Upper lobe of right lung (tissue), 1 donor: Measurements from ENCODE around the gene S100Z. TPM values are rescaled to one million over a fixed set of nuclear protein-coding genes. Genes with fewer than 3 reads are reported as not detected.
"Not testable (repeated sequence)": the region's sequence is repeated elsewhere in the genome, so short reads cannot be mapped to it uniquely, and the experiment has no call there.

Experiments used
- ATAC-seq: fragments of 200-7000 bp; cut with Tn5 transposase; one replicate; pipeline ENCODE4 v1.9.1; 2020; ENCODE audit warnings: mild to moderate bottlenecking, moderate library complexity
- DNase-seq: peaks from one replicate; pipeline ENCODE4 v3.0.0-alpha.2; 2020
- H3K27ac ChIP-seq: fragments of 200-600 bp; one replicate; pipeline ENCODE4 v1.8.0; 2022
- H3K27me3 ChIP-seq: fragments of 200-600 bp; one replicate; pipeline ENCODE4 v1.8.0; 2022; ENCODE audit warnings: mild to moderate bottlenecking
- H3K36me3 ChIP-seq: fragments of 200-600 bp; one replicate; pipeline ENCODE4 v1.8.0; 2022
- H3K4me1 ChIP-seq: fragments of 200-600 bp; one replicate; pipeline ENCODE4 v1.8.0; 2022
- H3K4me3 ChIP-seq: fragments of 200-600 bp; one replicate; pipeline ENCODE4 v1.8.0; 2022; ENCODE audit warnings: mild to moderate bottlenecking
- H3K9me3 ChIP-seq: fragments of 200-600 bp; one replicate; pipeline ENCODE4 v1.8.0; 2022
- intact Hi-C: fragments of 100-400 bp; cut with DNase I; formaldehyde crosslinking; loops from one replicate; pipeline ENCODE4 v1.11.0; 2022
- total RNA-seq: library from RNA; stranded (reverse); fragmentation: NEBNext Ultra II Directional; extraction: Animal tissue kit (Norgen Biotek cat#: 25700); gene quantifications from one replicate; pipeline ENCODE4 v1.2.1, GENCODE V29; 2021
- TF ChIP-seq, protein P1 (sequence below): fragments of 200-600 bp; IDR thresholded peaks from one replicate; pipeline ENCODE4 v1.8.0; 2022; ENCODE audit warnings: antibody characterized with exemption
- donor health status: DM: no; HTN: yes; CAD: no; lungs with severe emphysema.

S100Z gene
- total RNA-seq, 1 donor from 2014 or later = 0.52 TPM

DNA sequence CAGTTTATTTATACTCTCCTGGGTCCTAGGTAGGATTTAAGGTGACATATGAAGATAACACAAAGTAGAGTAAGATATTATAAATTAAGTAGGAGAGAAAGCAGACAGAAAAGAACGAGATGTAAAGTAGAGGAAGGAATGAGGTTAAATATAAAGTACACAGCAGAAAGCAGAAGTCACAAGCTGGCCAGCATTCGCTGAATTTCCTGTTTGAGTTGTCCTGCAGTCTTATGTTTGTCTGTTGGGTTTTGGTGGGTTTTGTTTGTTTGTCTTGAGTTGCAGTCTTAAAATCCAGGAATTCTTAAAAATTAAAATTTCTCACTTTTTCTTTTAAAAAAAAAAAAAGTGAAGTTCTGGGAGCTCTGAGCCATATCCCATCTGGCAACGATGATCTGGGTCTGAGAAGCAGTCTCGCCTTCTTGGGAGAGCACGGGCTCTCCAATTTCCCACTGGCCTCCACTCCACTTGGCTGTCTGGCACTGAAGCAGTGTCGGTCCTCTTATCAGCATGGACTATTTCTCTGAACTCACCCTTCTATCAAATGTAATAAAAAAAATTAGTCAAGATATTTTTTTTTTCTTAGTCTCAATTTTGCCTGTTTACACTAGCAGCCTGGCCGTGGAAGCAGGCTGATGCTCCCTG is 2.0 kb downstream of the S100Z start:
- TF ChIP-seq, protein P1, sequence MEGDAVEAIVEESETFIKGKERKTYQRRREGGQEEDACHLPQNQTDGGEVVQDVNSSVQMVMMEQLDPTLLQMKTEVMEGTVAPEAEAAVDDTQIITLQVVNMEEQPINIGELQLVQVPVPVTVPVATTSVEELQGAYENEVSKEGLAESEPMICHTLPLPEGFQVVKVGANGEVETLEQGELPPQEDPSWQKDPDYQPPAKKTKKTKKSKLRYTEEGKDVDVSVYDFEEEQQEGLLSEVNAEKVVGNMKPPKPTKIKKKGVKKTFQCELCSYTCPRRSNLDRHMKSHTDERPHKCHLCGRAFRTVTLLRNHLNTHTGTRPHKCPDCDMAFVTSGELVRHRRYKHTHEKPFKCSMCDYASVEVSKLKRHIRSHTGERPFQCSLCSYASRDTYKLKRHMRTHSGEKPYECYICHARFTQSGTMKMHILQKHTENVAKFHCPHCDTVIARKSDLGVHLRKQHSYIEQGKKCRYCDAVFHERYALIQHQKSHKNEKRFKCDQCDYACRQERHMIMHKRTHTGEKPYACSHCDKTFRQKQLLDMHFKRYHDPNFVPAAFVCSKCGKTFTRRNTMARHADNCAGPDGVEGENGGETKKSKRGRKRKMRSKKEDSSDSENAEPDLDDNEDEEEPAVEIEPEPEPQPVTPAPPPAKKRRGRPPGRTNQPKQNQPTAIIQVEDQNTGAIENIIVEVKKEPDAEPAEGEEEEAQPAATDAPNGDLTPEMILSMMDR = no peak
- DNase-seq (no peak), ATAC-seq (no peak)
- intact Hi-C loops = no loop called here
- no peak overlapping the region for H3K27ac ChIP-seq
- peaks cover 4% of the 10 kb centered on the region for H3K27me3 ChIP-seq
- no peak overlapping the region for H3K4me3 ChIP-seq
- H3K9me3 ChIP-seq = no peaks in the 10 kb centered on the region
- H3K36me3 ChIP-seq = no peaks in the 10 kb centered on the region
- no peaks in the 10 kb centered on the region for H3K4me1 ChIP-seq

DNA sequence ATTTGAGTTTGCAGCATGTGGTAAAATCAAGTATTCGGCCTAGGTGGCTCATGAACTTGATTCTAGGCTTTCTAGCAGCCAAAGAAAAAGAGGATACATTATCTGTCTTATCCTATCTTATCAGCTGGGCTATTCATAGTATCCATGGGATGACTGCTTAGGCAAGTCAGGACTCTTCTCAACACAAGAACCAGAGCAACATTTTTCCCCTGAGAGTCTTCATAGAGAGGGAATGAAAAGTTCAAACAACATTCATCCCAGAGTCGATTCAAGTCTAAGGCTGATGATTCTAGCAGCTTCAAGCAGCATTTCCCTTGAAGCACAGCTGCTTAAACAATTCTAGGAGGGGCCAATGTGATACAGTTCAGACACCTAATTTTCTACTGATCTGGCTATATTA is 3.0 kb downstream of the S100Z start:
- H3K27me3 ChIP-seq = peaks cover 4% of the 10 kb centered on the region
- no peak overlapping the region for H3K4me3 ChIP-seq
- ATAC-seq = no peak
- no peak overlapping the region for H3K27ac ChIP-seq
- no peak for DNase-seq
- H3K9me3 ChIP-seq = no peaks in the 10 kb centered on the region
- intact Hi-C loops = no loop called here
- H3K36me3 ChIP-seq = no peaks in the 10 kb centered on the region
- TF ChIP-seq, protein P1 = no peak
- no peaks in the 10 kb centered on the region for H3K4me1 ChIP-seq

DNA sequence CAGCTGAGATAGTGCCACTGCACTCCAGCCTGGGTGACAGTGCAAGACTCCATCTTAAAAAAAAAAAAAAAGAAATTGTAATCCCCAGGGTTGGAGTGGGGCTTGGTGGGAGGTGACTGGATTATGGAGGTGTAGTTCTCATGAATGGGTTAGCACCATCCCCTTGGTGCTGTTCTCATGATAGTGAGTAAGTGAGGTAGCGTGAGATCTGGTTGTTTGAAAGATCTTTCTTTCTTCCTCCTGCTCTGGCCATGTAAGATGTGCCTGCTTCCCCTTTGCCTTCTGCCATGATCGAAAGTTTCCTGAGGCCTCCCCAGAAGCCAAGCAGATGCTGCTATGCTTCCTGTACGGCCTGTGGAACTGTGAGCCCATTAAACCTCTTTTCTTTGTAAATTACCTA is 3.9 kb downstream of the S100Z start:
- H3K9me3 ChIP-seq, H3K27me3 ChIP-seq, DNase-seq, H3K36me3 ChIP-seq, H3K27ac ChIP-seq, intact Hi-C loops, ATAC-seq, H3K4me1 ChIP-seq, H3K4me3 ChIP-seq: not testable (repeated sequence)

DNA sequence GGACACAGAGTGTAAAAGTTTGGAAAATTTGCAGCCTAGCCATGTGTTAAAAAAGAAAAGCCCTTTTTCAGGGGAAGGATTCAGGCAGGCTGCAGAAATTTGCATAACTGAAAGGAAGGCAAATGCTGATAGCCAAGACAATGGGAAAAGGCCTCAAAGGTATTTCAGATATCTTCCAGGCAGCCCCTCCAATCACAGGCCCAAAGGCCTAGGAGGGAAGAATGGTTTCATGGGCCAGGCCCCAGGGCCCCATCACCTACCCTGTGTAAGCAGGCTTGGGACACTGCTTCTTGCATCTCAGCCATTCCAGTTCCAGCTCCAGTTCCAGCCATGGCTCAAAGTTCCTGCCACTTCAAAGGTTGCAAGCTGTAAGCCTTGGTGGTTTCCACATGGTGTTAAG is 4.8 kb downstream of the S100Z start:
- no peaks in the 10 kb centered on the region for H3K4me1 ChIP-seq
- H3K27me3 ChIP-seq = no peaks in the 10 kb centered on the region
- TF ChIP-seq, protein P1 = no peak
- ATAC-seq (no peak), DNase-seq (no peak)
- H3K9me3 ChIP-seq = no peaks in the 10 kb centered on the region
- no peak overlapping the region for H3K4me3 ChIP-seq
- intact Hi-C loops = no loop called here
- no peak overlapping the region for H3K27ac ChIP-seq
- no peaks in the 10 kb centered on the region for H3K36me3 ChIP-seq

DNA sequence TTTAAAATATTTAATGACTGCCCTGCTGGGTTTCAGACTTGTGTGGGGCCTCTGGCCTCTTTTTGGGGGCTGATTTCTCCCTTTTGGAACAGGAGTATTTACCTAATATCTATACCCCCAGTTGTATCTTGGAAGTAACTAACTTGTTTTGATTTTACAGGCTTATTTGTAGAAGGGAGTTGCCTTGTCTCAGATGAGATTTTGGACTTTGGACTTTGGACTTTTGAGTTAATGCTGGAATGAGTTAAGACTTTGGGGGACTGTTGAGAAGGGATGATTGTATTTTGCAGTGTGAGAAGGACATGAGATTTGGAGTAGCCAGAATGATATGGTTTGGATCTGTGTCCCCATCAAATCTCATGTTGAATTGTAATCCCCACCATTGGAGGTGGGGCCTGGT is 5.7 kb downstream of the S100Z start:
- peak overlapping the region; percentile 11 for H3K27ac ChIP-seq
- ATAC-seq, DNase-seq, intact Hi-C loops, H3K9me3 ChIP-seq, H3K4me1 ChIP-seq, H3K36me3 ChIP-seq, H3K4me3 ChIP-seq, H3K27me3 ChIP-seq: not testable (repeated sequence)

DNA sequence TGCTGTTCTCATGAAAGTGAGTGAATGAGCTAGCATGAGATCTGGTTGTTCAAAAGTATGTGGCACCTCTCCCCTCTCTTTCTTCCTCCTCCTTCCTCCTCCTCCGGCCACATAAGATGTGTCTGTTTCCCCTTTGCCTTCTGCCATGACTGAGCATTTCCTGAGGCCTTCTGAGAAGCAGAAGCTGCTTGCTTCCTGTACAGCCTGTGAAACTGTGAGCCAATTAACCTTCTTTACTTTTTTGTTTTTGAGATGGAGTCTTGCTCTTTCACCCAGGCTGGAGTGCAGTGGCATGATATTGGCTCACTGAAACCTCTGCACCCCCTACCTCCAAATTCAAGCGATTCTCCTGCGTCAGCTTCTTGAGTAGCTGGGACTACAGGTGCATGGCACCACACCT is 6.1 kb downstream of the S100Z start:
- ATAC-seq (peak; percentile 90), DNase-seq (no peak)
- H3K27me3 ChIP-seq = no peaks in the 10 kb centered on the region
- no peaks in the 10 kb centered on the region for H3K9me3 ChIP-seq
- H3K4me1 ChIP-seq = no peaks in the 10 kb centered on the region
- peak overlapping the region; percentile 71 for H3K27ac ChIP-seq
- no peak overlapping the region for H3K4me3 ChIP-seq
- intact Hi-C loops = no loop called here
- no peaks in the 10 kb centered on the region for H3K36me3 ChIP-seq
- TF ChIP-seq, protein P1 = no peak

DNA sequence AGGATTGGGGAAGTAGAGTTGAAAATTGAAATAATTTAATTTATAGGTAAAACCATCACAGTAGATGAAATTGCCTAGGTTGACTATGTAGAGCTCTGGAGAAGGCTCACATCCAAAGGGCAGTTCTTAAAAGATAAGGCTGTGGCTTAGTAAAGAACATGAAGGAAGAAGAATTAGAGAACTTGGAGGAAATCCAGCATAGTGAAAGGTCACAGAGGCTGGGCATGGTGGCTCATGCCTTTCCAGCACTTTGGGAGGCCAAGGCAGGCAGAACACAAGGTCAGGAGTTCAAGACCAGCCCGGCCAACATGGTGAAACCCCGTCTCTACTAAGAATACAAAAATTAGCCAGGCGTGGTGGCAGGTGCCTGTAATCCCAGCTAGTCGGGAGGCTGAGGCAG is 7.0 kb downstream of the S100Z start:
- DNase-seq, H3K9me3 ChIP-seq, H3K27me3 ChIP-seq, intact Hi-C loops, H3K27ac ChIP-seq, H3K4me1 ChIP-seq, H3K4me3 ChIP-seq, H3K36me3 ChIP-seq: not testable (repeated sequence)
- ATAC-seq = peak; percentile 47
